Activated T-cell treated with anti-CD3 and anti-CD28 coated beads, Interleukin-2, amount 50 U/mL, for 24 hours (primary cell): ENCODE measurements around the gene SAMHD1.
"Not testable (repeated sequence)": the region's sequence is repeated elsewhere in the genome, so short reads cannot be mapped to it uniquely, and the experiment has no call there.

Source experiments
- DNase-seq: peaks from one replicate; pipeline ENCODE4 v3.0.0-alpha.2; 2020
- H3K27ac Mint-ChIP-seq: 2 replicates; pipeline ENCODE4 v1.8.0; 2020; ENCODE audit warnings: mild to moderate bottlenecking, mixed read lengths
- H3K27me3 Mint-ChIP-seq: 2 replicates; pipeline ENCODE4 v1.8.0; 2020; ENCODE audit warnings: mixed read lengths
- H3K36me3 Mint-ChIP-seq: 2 replicates; pipeline ENCODE4 v1.8.0; 2020; ENCODE audit warnings: low read depth, mixed read lengths
- H3K4me1 Mint-ChIP-seq: 2 replicates; pipeline ENCODE4 v1.8.0; 2020; ENCODE audit warnings: low read depth, mixed read lengths
- H3K4me3 Mint-ChIP-seq: 2 replicates; pipeline ENCODE4 v1.8.0; 2020; ENCODE audit warnings: mild to moderate bottlenecking, moderate library complexity, mixed read lengths
- H3K9me3 Mint-ChIP-seq: 2 replicates; pipeline ENCODE4 v1.8.0; 2020; ENCODE audit warnings: mixed read lengths

SAMHD1 gene

GRCh38 chr20:36908603-36909002 is 42.9 kb downstream of the SAMHD1 start:
- Mint-ChIP-seq H3K36me3 (peaks cover 73% of the 10 kb centered on the region), H3K27me3 (no peaks in the 10 kb centered on the region), H3K9me3 (no peaks in the 10 kb centered on the region), H3K27ac (no peak overlapping the region), H3K4me1 (peaks cover 11% of the 10 kb centered on the region), H3K4me3 (no peak overlapping the region)
- no peak for DNase-seq

GRCh38 chr20:36906086-36906485 is 45.4 kb downstream of the SAMHD1 start:
- not testable (repeated sequence) for DNase-seq, H3K27me3 Mint-ChIP-seq, H3K9me3 Mint-ChIP-seq, H3K4me3 Mint-ChIP-seq
- peaks cover 73% of the 10 kb centered on the region for H3K36me3 Mint-ChIP-seq
- H3K4me1 Mint-ChIP-seq: peaks cover 11% of the 10 kb centered on the region
- peak overlapping the region; percentile 50 for H3K27ac Mint-ChIP-seq

GRCh38 chr20:36905566-36905965 is 45.9 kb downstream of the SAMHD1 start:
- not testable (repeated sequence) for H3K9me3 Mint-ChIP-seq, DNase-seq, H3K27me3 Mint-ChIP-seq, H3K4me3 Mint-ChIP-seq
- H3K27ac Mint-ChIP-seq: peak overlapping the region; percentile 50
- H3K36me3 Mint-ChIP-seq: peaks cover 74% of the 10 kb centered on the region
- peaks cover 11% of the 10 kb centered on the region for H3K4me1 Mint-ChIP-seq

- H3K27me3 Mint-ChIP-seq: no peaks in the 10 kb centered on the region
- H3K4me3 Mint-ChIP-seq: no peak overlapping the region
- H3K9me3 Mint-ChIP-seq: no peaks in the 10 kb centered on the region
- peaks cover 11% of the 10 kb centered on the region for H3K4me1 Mint-ChIP-seq
- H3K27ac Mint-ChIP-seq: peak overlapping the region; percentile 83
- peaks cover 69% of the 10 kb centered on the region for H3K36me3 Mint-ChIP-seq
- no peak for DNase-seq
These were observed 46.8 kb downstream of the SAMHD1 start for GRCh38 chr20:36904690-36905089.

- Mint-ChIP-seq H3K9me3 (no peaks in the 10 kb centered on the region), H3K27me3 (no peaks in the 10 kb centered on the region), H3K4me1 (peaks cover 8% of the 10 kb centered on the region), H3K36me3 (peaks cover 86% of the 10 kb centered on the region), H3K27ac (peak overlapping the region; percentile 79), H3K4me3 (no peak overlapping the region)
- DNase-seq: no peak
These were observed 56.5 kb downstream of the SAMHD1 start for GRCh38 chr20:36895036-36895435.

- DNase-seq: no peak
- Mint-ChIP-seq H3K4me1 (peaks cover 12% of the 10 kb centered on the region), H3K27ac (peak overlapping the region; percentile 73)
These were observed 57.7 kb downstream of the SAMHD1 start for GRCh38 chr20:36893801-36894200.

GRCh38 chr20:36891211-36891610 is 60.3 kb downstream of the SAMHD1 start:
- Mint-ChIP-seq H3K4me1 (peaks cover 22% of the 10 kb centered on the region), H3K4me3 (no peak overlapping the region), H3K9me3 (no peaks in the 10 kb centered on the region), H3K27me3 (no peaks in the 10 kb centered on the region), H3K27ac (peak overlapping the region; percentile 85), H3K36me3 (peaks cover 59% of the 10 kb centered on the region)
- no peak for DNase-seq

More at GRCh38 chr20:36893801-36894200, 57.7 kb downstream of the SAMHD1 start:
- no peaks in the 10 kb centered on the region for H3K9me3 Mint-ChIP-seq
- H3K36me3 Mint-ChIP-seq: peaks cover 84% of the 10 kb centered on the region
- H3K4me3 Mint-ChIP-seq: no peak overlapping the region
- no peaks in the 10 kb centered on the region for H3K27me3 Mint-ChIP-seq

- Mint-ChIP-seq H3K27me3 (no peaks in the 10 kb centered on the region), H3K27ac (peak overlapping the region; percentile 85), H3K4me1 (peaks cover 22% of the 10 kb centered on the region), H3K4me3 (no peak overlapping the region), H3K9me3 (no peaks in the 10 kb centered on the region), H3K36me3 (peaks cover 54% of the 10 kb centered on the region)
- DNase-seq: no peak
These were observed 60.9 kb downstream of the SAMHD1 start for GRCh38 chr20:36890586-36890985.

- peaks cover 18% of the 10 kb centered on the region for H3K4me1 Mint-ChIP-seq
- no peak overlapping the region for H3K4me3 Mint-ChIP-seq
- peaks cover 42% of the 10 kb centered on the region for H3K36me3 Mint-ChIP-seq
- H3K9me3 Mint-ChIP-seq: no peaks in the 10 kb centered on the region
- H3K27ac Mint-ChIP-seq: peak overlapping the region; percentile 85
- no peaks in the 10 kb centered on the region for H3K27me3 Mint-ChIP-seq
- DNase-seq: no peak
These were observed 62.5 kb downstream of the SAMHD1 start for GRCh38 chr20:36888880-36889516.

- no peak for DNase-seq
- no peaks in the 10 kb centered on the region for H3K27me3 Mint-ChIP-seq
- H3K9me3 Mint-ChIP-seq: no peaks in the 10 kb centered on the region
- peaks cover 18% of the 10 kb centered on the region for H3K4me1 Mint-ChIP-seq
- peaks cover 29% of the 10 kb centered on the region for H3K36me3 Mint-ChIP-seq
- no peak overlapping the region for H3K4me3 Mint-ChIP-seq
- no peak overlapping the region for H3K27ac Mint-ChIP-seq
These were observed 63.8 kb downstream of the SAMHD1 start for GRCh38 chr20:36887752-36888090.

GRCh38 chr20:36886859-36887751 is 64.4 kb downstream of the SAMHD1 start:
- Mint-ChIP-seq H3K27me3 (no peaks in the 10 kb centered on the region), H3K36me3 (peaks cover 23% of the 10 kb centered on the region), H3K4me3 (no peak overlapping the region), H3K27ac (peak overlapping the region; percentile 63), H3K4me1 (peaks cover 18% of the 10 kb centered on the region), H3K9me3 (no peaks in the 10 kb centered on the region)
- peak; percentile 90 for DNase-seq

- Mint-ChIP-seq H3K27ac (no peak overlapping the region), H3K9me3 (no peaks in the 10 kb centered on the region), H3K4me1 (peaks cover 24% of the 10 kb centered on the region), H3K36me3 (peaks cover 9% of the 10 kb centered on the region), H3K4me3 (no peak overlapping the region), H3K27me3 (no peaks in the 10 kb centered on the region)
- DNase-seq: no peak
These were observed 66.2 kb downstream of the SAMHD1 start for GRCh38 chr20:36885356-36885755.

GRCh38 chr20:36883977-36884535 is 67.5 kb downstream of the SAMHD1 start:
- Mint-ChIP-seq H3K9me3 (no peaks in the 10 kb centered on the region), H3K4me1 (peaks cover 17% of the 10 kb centered on the region), H3K27me3 (no peaks in the 10 kb centered on the region), H3K4me3 (no peak overlapping the region), H3K27ac (no peak overlapping the region), H3K36me3 (no peaks in the 10 kb centered on the region)
- no peak for DNase-seq

GRCh38 chr20:36881888-36882287 is 69.6 kb downstream of the SAMHD1 start:
- Mint-ChIP-seq H3K27ac (peak overlapping the region; percentile 12), H3K9me3 (no peaks in the 10 kb centered on the region), H3K4me1 (peaks cover 11% of the 10 kb centered on the region), H3K27me3 (no peaks in the 10 kb centered on the region), H3K4me3 (no peak overlapping the region), H3K36me3 (no peaks in the 10 kb centered on the region)
- DNase-seq: no peak

- H3K4me3 Mint-ChIP-seq: no peak overlapping the region
- H3K9me3 Mint-ChIP-seq: no peaks in the 10 kb centered on the region
These were observed 70.2 kb downstream of the SAMHD1 start for GRCh38 chr20:36881331-36881730.

More at GRCh38 chr20:36881331-36881730, 70.2 kb downstream of the SAMHD1 start:
- no peak for DNase-seq
- Mint-ChIP-seq H3K27me3 (no peaks in the 10 kb centered on the region), H3K27ac (no peak overlapping the region), H3K36me3 (no peaks in the 10 kb centered on the region), H3K4me1 (peaks cover 7% of the 10 kb centered on the region)
